ENCODE measurements around the gene NHERF1.

NHERF1 gene

DNA sequence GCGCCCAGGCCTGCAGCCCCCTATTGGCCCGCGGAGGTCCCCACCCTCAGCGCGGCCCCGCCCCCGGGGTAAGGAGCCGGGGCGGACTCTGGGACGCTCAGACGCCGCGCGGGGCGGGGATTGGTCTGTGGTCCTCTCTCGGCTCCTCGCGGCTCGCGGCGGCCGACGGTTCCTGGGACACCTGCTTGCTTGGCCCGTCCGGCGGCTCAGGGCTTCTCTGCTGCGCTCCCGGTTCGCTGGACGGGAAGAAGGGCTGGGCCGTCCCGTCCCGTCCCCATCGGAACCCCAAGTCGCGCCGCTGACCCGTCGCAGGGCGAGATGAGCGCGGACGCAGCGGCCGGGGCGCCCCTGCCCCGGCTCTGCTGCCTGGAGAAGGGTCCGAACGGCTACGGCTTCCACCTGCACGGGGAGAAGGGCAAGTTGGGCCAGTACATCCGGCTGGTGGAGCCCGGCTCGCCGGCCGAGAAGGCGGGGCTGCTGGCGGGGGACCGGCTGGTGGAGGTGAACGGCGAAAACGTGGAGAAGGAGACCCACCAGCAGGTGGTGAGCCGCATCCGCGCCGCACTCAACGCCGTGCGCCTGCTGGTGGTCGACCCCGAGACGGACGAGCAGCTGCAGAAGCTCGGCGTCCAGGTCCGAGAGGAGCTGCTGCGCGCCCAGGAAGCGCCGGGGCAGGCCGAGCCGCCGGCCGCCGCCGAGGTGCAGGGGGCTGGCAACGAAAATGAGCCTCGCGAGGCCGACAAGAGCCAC lies at the start of gene NHERF1:
Gene NHERF1 (plus strand): TSS at position 100 of the 750 bp plus-strand sequence. CDS start 219 bp downstream, at position 319.
- H3K4me3 ChIP-seq (ENCODE audit: low read depth, low read length): peak within 1 kb of the TSS; percentile 92
- TF ChIP-seq, protein P1, sequence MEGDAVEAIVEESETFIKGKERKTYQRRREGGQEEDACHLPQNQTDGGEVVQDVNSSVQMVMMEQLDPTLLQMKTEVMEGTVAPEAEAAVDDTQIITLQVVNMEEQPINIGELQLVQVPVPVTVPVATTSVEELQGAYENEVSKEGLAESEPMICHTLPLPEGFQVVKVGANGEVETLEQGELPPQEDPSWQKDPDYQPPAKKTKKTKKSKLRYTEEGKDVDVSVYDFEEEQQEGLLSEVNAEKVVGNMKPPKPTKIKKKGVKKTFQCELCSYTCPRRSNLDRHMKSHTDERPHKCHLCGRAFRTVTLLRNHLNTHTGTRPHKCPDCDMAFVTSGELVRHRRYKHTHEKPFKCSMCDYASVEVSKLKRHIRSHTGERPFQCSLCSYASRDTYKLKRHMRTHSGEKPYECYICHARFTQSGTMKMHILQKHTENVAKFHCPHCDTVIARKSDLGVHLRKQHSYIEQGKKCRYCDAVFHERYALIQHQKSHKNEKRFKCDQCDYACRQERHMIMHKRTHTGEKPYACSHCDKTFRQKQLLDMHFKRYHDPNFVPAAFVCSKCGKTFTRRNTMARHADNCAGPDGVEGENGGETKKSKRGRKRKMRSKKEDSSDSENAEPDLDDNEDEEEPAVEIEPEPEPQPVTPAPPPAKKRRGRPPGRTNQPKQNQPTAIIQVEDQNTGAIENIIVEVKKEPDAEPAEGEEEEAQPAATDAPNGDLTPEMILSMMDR (IDR thresholded peaks at IDR 0.05; ENCODE audit: low read depth, low read length, missing control alignments): peak; percentile 28
- peak; percentile 65 for DNase-seq (ENCODE audit: low read depth)

DNA sequence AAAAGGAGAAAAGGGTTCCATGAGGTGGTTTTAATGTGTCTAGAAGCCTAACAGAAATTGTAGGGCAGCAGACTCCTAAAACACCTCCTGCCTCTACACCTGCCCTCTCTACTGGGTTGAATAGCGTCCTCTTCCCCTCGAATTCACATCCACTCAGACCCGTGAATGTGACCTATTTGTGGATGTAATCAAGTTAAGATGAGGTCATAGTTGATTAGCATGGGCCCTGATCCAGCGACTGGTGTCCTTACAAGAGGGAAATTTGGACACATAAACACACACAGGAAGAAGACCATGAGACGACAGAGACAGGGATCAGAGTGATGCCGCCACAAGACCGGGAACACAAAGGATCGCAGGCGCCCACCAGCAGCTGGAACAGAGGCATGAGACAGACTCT lies 49.2 kb upstream of the NHERF1 start:
- H3K4me3 ChIP-seq (ENCODE audit: low read depth, low read length): no peak overlapping the region
- no peak for DNase-seq (ENCODE audit: low read depth)
- TF ChIP-seq, protein P1 (IDR thresholded peaks at IDR 0.05; ENCODE audit: low read depth, low read length, missing control alignments): no peak

DNA sequence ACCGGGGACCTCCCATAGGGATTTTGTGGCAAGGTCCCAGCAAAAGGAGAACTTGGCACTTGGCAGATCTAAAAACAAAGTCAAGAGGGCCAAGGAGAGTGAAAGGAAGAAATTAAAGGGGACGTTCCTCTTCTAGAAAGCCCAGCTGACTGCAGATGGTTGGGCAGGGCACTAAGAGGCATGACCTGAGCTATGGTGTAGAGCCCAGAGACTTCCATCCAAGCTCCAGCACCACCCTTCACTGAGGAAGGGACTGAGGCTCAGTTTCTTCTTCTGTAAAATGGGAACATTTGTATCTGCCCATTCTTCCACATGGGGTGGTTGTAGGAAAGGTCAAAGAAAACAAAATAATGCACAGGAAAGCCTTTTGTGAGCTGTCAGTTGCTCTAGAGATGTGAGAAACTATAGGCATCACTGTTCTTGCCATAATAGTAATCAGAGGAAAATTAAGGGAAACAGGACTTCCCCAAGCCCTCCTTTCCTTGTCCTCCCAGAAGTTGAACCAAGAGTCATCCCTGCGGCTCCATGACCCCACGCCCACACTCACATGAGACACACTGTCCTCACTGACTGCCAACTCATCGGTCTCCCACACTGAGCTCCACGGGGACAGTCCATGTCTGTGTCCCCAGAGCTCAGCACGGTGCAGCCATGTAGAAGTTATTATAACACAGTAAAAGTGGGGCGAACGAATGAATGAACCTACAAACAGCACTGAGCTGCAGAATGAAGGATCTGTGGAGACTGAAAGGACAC lies 46.1 kb upstream of the NHERF1 start:
- DNase-seq (ENCODE audit: low read depth): no peak
- no peak overlapping the region for H3K4me3 ChIP-seq (ENCODE audit: low read depth, low read length)
- TF ChIP-seq, protein P1 (IDR thresholded peaks at IDR 0.05; ENCODE audit: low read depth, low read length, missing control alignments): no peak

DNA sequence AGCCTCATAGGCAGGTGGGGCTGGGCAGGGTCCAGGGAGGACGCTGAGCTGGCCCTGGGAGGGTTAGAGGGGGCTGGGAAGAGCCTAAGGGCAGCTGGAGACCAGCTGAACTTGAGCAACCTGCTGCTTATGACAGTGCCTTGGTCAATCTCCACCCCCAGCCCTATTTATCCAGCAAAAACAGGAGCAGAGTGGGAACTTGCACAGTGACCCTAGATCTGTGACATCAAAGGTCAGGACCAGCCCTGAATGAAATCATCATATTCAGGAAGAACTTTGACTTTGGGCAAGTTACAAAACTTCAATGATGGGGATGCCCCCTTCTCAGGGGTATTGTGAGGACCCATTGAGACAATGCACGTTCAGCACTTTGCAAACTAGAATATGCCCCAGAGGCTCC lies 45.1 kb upstream of the NHERF1 start:
- no peak overlapping the region for H3K4me3 ChIP-seq (ENCODE audit: low read depth, low read length)
- TF ChIP-seq, protein P1 (IDR thresholded peaks at IDR 0.05; ENCODE audit: low read depth, low read length, missing control alignments): no peak
- DNase-seq (ENCODE audit: low read depth): no peak

DNA sequence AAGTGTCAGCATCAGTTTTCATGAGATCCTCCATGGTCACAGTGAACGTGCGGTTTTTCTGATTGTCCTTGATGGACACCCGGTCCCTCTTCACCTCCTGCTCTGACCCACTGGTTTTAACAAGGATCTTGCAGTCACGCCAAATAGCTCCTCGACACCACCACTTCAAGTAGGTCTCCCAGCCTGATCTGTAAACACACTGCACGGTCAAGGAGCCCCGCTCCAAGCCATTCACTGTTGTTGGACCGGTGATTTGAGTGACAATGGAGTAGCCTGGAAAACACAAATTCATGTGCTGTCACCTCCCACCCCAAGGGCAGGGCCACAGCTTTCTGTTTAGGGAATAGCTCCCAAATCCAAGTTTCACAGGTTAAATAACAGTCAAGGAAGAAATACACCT lies 43.9 kb upstream of the NHERF1 start:
- H3K4me3 ChIP-seq (ENCODE audit: low read depth, low read length): no peak overlapping the region
- TF ChIP-seq, protein P1 (IDR thresholded peaks at IDR 0.05; ENCODE audit: low read depth, low read length, missing control alignments): no peak
- DNase-seq (ENCODE audit: low read depth): no peak

DNA sequence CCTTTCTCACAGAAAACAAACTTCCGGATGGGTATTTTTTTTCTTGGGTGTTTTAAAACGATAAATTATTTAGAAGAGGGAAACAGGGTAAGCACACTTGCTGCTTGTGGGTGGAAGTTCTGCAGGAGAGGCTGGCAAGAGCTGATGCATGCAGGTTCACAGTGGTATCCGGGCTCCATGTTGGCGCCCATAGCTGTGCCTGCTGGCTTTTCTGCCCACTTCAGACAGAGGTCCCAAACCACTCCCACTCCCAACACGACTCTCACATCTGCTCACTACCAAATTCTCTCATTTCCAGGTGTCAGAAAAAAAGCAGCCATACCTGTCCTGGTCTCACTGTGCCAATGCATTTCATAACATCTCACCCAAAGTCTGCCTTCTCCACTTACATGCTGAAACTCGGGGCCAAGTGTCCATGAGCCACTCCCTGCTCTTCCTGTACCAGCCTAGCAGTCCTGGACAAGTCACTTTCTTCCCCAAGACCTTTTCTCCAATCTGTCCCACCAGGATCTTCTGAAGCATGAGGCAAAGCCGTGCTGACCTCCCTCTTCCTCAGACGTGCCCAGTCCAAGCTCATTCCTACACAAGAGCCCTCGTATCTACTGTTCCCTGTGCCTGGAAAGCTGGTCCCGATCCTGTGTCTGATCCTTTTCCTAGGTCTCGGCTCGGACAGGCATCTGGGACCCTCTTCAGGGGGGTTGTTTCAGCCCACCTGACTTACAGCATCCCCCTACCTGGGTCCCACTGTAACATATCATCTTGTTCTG lies 37.2 kb upstream of the NHERF1 start:
- no peak overlapping the region for H3K4me3 ChIP-seq (ENCODE audit: low read depth, low read length)
- no peak for DNase-seq (ENCODE audit: low read depth)
- TF ChIP-seq, protein P1 (IDR thresholded peaks at IDR 0.05; ENCODE audit: low read depth, low read length, missing control alignments): no peak
